ENCODE data around the gene RPL7A. TPM values are rescaled to one million over a fixed set of nuclear protein-coding genes. Genes with fewer than 3 reads are reported as not detected.

Gene RPL7A
- total RNA-seq, 1 experiment from 2014 or later = 2,747 TPM

DNA sequence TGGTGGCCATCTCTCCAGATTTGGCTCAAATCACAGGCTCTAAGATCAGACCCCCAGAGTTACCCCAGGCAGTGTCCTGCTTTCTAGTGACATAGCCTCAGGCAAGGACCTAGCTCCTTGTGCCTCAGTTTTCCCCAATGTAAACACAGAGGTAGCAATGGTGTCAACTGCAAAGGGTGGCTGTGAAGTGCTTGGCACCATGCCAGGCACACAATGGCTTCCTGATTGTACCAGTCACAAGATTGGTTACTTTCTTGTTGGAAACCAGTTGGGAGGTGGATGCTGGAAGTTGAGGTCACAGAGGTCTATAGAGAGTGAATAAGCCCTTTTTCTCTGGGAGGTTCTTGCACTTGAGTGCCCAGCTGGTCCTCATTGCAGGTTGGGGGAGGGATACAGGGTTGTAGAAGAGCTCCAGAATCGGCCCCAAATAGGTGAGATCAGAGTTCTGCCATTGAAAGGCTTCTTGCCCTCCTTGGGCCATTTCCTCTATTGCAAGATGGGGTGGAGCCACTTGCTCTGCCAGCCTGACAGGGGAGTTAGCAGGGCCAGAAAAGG is 30.5 kb downstream of the RPL7A start:
- Mint-ChIP-seq H3K9me3 (peaks cover 4% of the 10 kb centered on the region), H3K27ac (no peak overlapping the region), H3K4me3 (no peak overlapping the region), H3K4me1 (peaks cover 15% of the 10 kb centered on the region), H3K27me3 (ENCODE audit: low read depth) (peaks cover 30% of the 10 kb centered on the region), H3K36me3 (peaks cover 3% of the 10 kb centered on the region; the same call in 1 of the 2 replicates)
- ATAC-seq (no peak), DNase-seq (ENCODE audit: low spot score) (no peak)
- POLR2A ChIA-PET = interaction anchor here (1.1 kb wide), 1 partner anchor 31 kb away, joined by 3 read pairs; the partner anchor contains the start of gene MED22
- TF ChIP-seq MAX (CRISPR knock-in tag; IDR thresholded peaks at IDR 0.05) (no peak), OVOL2 (CRISPR knock-in tag; IDR thresholded peaks at IDR 0.05; ENCODE audit: borderline replicate concordance) (no peak), ZNF512 (CRISPR knock-in tag; IDR thresholded peaks at IDR 0.05; ENCODE audit: borderline replicate concordance) (no peak)
- TF ChIP-seq, protein P1, sequence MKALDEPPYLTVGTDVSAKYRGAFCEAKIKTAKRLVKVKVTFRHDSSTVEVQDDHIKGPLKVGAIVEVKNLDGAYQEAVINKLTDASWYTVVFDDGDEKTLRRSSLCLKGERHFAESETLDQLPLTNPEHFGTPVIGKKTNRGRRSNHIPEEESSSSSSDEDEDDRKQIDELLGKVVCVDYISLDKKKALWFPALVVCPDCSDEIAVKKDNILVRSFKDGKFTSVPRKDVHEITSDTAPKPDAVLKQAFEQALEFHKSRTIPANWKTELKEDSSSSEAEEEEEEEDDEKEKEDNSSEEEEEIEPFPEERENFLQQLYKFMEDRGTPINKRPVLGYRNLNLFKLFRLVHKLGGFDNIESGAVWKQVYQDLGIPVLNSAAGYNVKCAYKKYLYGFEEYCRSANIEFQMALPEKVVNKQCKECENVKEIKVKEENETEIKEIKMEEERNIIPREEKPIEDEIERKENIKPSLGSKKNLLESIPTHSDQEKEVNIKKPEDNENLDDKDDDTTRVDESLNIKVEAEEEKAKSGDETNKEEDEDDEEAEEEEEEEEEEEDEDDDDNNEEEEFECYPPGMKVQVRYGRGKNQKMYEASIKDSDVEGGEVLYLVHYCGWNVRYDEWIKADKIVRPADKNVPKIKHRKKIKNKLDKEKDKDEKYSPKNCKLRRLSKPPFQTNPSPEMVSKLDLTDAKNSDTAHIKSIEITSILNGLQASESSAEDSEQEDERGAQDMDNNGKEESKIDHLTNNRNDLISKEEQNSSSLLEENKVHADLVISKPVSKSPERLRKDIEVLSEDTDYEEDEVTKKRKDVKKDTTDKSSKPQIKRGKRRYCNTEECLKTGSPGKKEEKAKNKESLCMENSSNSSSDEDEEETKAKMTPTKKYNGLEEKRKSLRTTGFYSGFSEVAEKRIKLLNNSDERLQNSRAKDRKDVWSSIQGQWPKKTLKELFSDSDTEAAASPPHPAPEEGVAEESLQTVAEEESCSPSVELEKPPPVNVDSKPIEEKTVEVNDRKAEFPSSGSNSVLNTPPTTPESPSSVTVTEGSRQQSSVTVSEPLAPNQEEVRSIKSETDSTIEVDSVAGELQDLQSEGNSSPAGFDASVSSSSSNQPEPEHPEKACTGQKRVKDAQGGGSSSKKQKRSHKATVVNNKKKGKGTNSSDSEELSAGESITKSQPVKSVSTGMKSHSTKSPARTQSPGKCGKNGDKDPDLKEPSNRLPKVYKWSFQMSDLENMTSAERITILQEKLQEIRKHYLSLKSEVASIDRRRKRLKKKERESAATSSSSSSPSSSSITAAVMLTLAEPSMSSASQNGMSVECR (CRISPR knock-in tag; IDR thresholded peaks at IDR 0.05; ENCODE audit: borderline replicate concordance) = no peak
- CTCF ChIA-PET = interaction anchor here (0.9 to 2.3 kb wide), 4 partner anchors 16 to 81 kb away, joined by 3 to 11 read pairs (median 4); partner anchors contain the start of gene CACFD1

DNA sequence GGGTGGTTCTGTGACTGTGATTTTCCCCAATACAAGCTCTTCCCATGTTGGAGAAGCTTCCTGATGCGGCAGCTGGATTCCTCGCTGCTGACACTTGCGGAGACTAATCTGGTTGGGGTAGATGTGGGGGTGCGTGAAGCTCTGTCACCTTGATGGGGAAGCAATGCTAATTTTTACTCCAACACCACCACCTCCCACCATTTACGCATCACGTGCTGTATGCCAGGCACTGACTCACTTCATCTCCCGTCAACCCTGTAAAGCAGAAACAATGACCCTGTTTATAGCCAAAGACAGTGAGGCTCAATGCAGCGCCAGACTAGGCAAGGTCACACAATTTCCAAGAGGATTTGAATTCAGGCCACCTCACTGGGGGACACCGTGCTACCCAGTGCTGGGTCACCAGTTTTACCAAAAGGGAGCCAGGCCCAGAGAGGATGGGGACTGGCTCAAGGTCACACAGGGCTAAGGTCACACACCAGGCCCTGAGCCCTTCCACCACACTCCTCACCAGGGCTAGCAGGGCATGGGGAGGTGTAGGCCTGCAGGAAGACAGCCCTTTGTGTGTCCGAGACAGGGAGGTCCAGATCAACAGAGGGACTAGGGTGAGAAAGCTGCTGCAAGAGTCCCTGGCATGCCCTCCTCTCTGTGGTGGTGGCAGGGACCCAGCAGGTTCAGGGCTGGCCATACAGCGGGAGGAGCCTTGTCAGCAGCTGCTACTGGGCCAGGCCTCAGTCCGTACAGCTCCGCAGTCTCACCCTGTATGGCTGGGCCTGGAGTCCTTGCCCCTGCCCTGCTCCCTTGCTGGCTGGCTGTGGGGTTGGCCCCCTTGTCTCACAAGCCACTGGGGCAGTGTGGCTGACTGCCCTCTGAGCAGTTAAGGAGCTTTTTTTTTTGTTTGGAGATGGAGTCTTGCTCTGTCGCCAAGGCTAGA is 31.4 kb downstream of the RPL7A start:
- no peak for DNase-seq (ENCODE audit: low spot score)
- ChIA-PET POLR2A (no interaction called here), CTCF (interaction anchor here (1.1 kb wide), 1 partner anchor 37 kb away, joined by 3 read pairs; no protein-coding TSS in a partner anchor)
- H3K4me3 Mint-ChIP-seq = no peak overlapping the region
- peaks cover 30% of the 10 kb centered on the region for H3K27me3 Mint-ChIP-seq (ENCODE audit: low read depth)
- no peak overlapping the region for H3K27ac Mint-ChIP-seq
- ATAC-seq = no peak
- TF ChIP-seq HMGXB4 (CRISPR knock-in tag; IDR thresholded peaks at IDR 0.05) = no peak
- no peak for TF ChIP-seq KAT7 (CRISPR knock-in tag; IDR thresholded peaks at IDR 0.05; ENCODE audit: borderline replicate concordance)
- TF ChIP-seq HMGA2 (CRISPR knock-in tag; IDR thresholded peaks at IDR 0.05) = no peak
- TF ChIP-seq MAX (CRISPR knock-in tag; IDR thresholded peaks at IDR 0.05) = no peak
- peaks cover 3% of the 10 kb centered on the region; the same call in 1 of the 2 replicates for H3K36me3 Mint-ChIP-seq
- peaks cover 12% of the 10 kb centered on the region for H3K4me1 Mint-ChIP-seq
- peaks cover 4% of the 10 kb centered on the region for H3K9me3 Mint-ChIP-seq

GRCh38 chr9:133380734-133381133 is 32.7 kb downstream of the RPL7A start:
- no peak overlapping the region for H3K27ac Mint-ChIP-seq
- H3K36me3 Mint-ChIP-seq = no peaks in the 10 kb centered on the region
- no peak overlapping the region for H3K4me3 Mint-ChIP-seq
- peaks cover 30% of the 10 kb centered on the region for H3K27me3 Mint-ChIP-seq (ENCODE audit: low read depth)
- CTCF ChIA-PET = interaction anchor here (1.1 kb wide), 1 partner anchor 39 kb away, joined by 3 read pairs; no protein-coding TSS in a partner anchor
- DNase-seq (ENCODE audit: low spot score) (no peak), ATAC-seq (no peak)
- POLR2A ChIA-PET = no interaction called here
- H3K9me3 Mint-ChIP-seq = peaks cover 4% of the 10 kb centered on the region
- peaks cover 4% of the 10 kb centered on the region; the same call in 1 of the 2 replicates for H3K4me1 Mint-ChIP-seq
- TF ChIP-seq NR2C2 (CRISPR knock-in tag; IDR thresholded peaks at IDR 0.05) (no peak), IRF2 (CRISPR knock-in tag; IDR thresholded peaks at IDR 0.05; ENCODE audit: borderline replicate concordance, low read depth) (no peak), FOXP1 (CRISPR knock-in tag; IDR thresholded peaks at IDR 0.05; ENCODE audit: borderline replicate concordance) (no peak), OVOL2 (CRISPR knock-in tag; IDR thresholded peaks at IDR 0.05; ENCODE audit: borderline replicate concordance) (no peak), NFYB (CRISPR knock-in tag; conservative IDR thresholded peaks at IDR 0.05; ENCODE audit: low read depth) (no peak), TCF7 (CRISPR knock-in tag; IDR thresholded peaks at IDR 0.05; ENCODE audit: low read depth) (no peak)
- TF ChIP-seq, protein P2, sequence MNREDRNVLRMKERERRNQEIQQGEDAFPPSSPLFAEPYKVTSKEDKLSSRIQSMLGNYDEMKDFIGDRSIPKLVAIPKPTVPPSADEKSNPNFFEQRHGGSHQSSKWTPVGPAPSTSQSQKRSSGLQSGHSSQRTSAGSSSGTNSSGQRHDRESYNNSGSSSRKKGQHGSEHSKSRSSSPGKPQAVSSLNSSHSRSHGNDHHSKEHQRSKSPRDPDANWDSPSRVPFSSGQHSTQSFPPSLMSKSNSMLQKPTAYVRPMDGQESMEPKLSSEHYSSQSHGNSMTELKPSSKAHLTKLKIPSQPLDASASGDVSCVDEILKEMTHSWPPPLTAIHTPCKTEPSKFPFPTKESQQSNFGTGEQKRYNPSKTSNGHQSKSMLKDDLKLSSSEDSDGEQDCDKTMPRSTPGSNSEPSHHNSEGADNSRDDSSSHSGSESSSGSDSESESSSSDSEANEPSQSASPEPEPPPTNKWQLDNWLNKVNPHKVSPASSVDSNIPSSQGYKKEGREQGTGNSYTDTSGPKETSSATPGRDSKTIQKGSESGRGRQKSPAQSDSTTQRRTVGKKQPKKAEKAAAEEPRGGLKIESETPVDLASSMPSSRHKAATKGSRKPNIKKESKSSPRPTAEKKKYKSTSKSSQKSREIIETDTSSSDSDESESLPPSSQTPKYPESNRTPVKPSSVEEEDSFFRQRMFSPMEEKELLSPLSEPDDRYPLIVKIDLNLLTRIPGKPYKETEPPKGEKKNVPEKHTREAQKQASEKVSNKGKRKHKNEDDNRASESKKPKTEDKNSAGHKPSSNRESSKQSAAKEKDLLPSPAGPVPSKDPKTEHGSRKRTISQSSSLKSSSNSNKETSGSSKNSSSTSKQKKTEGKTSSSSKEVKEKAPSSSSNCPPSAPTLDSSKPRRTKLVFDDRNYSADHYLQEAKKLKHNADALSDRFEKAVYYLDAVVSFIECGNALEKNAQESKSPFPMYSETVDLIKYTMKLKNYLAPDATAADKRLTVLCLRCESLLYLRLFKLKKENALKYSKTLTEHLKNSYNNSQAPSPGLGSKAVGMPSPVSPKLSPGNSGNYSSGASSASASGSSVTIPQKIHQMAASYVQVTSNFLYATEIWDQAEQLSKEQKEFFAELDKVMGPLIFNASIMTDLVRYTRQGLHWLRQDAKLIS (CRISPR knock-in tag; IDR thresholded peaks at IDR 0.05; ENCODE audit: borderline replicate concordance) = no peak
- TF ChIP-seq, protein P3, sequence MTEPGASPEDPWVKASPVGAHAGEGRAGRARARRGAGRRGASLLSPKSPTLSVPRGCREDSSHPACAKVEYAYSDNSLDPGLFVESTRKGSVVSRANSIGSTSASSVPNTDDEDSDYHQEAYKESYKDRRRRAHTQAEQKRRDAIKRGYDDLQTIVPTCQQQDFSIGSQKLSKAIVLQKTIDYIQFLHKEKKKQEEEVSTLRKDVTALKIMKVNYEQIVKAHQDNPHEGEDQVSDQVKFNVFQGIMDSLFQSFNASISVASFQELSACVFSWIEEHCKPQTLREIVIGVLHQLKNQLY (CRISPR knock-in tag; IDR thresholded peaks at IDR 0.05) = no peak

All from WTC11 (cell line).